HepG2 (cell line): ENCODE results near the gene CLDN9. TPM values are rescaled to one million over a fixed set of nuclear protein-coding genes. Genes with fewer than 3 reads are reported as not detected.
A peak's percentile ranks its signal among the peaks of the same experiment; 100 is the strongest.

Experiments used
- ASH2L ChIP-seq: fragments of 300-600, 200-600 bp; sonication (generic); IDR thresholded peaks from 2 replicates; pipeline ENCODE4 v1.7.0; 2017; ENCODE audit warnings: low read depth, mild to moderate bottlenecking, moderate library complexity, mixed read lengths, low read length; ENCODE audit not compliant: insufficient read length
- BRCA1 ChIP-seq: sonication (generic); formaldehyde crosslinking; IDR thresholded peaks from 2 replicates; pipeline ENCODE4 v1.4.0; 2020; ENCODE audit warnings: missing genetic modification reagents
- CAMTA2 ChIP-seq: sonication (generic); formaldehyde crosslinking; IDR thresholded peaks from 2 replicates; pipeline ENCODE4 v1.4.0; 2020; ENCODE audit warnings: mild to moderate bottlenecking, missing genetic modification reagents, borderline replicate concordance
- CBX5 ChIP-seq: sonication (generic); formaldehyde crosslinking; IDR thresholded peaks from 2 replicates; pipeline ENCODE4 v1.4.0; 2020; ENCODE audit warnings: missing genetic modification reagents, borderline replicate concordance
- CHD2 ChIP-seq: IDR thresholded peaks from 2 replicates; pipeline ENCODE4 v1.6.1; 2011; ENCODE audit warnings: low read depth, low read length, improper control_type of control experiment
- HOXA5 ChIP-seq: sonication (generic); formaldehyde crosslinking; IDR thresholded peaks from 2 replicates; pipeline ENCODE4 v1.4.0; 2020; ENCODE audit warnings: missing genetic modification reagents
- JUND ChIP-seq: sonication (generic); formaldehyde crosslinking; IDR thresholded peaks from 2 replicates; pipeline ENCODE4 v1.8.0; 2022; ENCODE audit warnings: mild to moderate bottlenecking, missing genetic modification reagents
- NR0B2 ChIP-seq: sonication (generic); formaldehyde crosslinking; IDR thresholded peaks from 2 replicates; pipeline ENCODE4 v1.4.0; 2020; ENCODE audit warnings: mild to moderate bottlenecking, missing genetic modification reagents
- NR2F1 ChIP-seq, 2 experiments: fragments of 450-650 bp in 1 of 2; formaldehyde crosslinking in 1 of 2; IDR thresholded peaks; 2 replicates each; pipeline versions ENCODE4 v1.5.0 to v1.6.1; 2016 to 2020; ENCODE audit warnings: mild to moderate bottlenecking in 1 of 2, missing compliant biosample characterization in 1 of 2, missing genetic modification reagents in 1 of 2, moderate library complexity in 1 of 2
- SMARCC2 ChIP-seq: fragments of 450-650 bp; IDR thresholded peaks from 2 replicates; pipeline ENCODE4 v1.6.1; 2017; ENCODE audit warnings: antibody characterized with exemption, mild to moderate bottlenecking
- ZNF17 ChIP-seq: sonication (generic); formaldehyde crosslinking; IDR thresholded peaks from 2 replicates; pipeline ENCODE4 v1.5.0; 2020; ENCODE audit warnings: mild to moderate bottlenecking, missing genetic modification reagents
- ZNF224 ChIP-seq: sonication (generic); formaldehyde crosslinking; IDR thresholded peaks from 2 replicates; pipeline ENCODE4 v1.5.0; 2020; ENCODE audit warnings: mild to moderate bottlenecking, missing genetic modification reagents
- ZNF543 ChIP-seq: sonication (generic); formaldehyde crosslinking; IDR thresholded peaks from 2 replicates; pipeline ENCODE4 v1.4.0; 2020; ENCODE audit warnings: mild to moderate bottlenecking, missing genetic modification reagents
- ZNF564 ChIP-seq: sonication (generic); formaldehyde crosslinking; IDR thresholded peaks from 2 replicates; pipeline ENCODE4 v1.8.1; 2023; ENCODE audit warnings: mild to moderate bottlenecking, missing genetic modification reagents
- ZNF768 ChIP-seq: sonication (generic); formaldehyde crosslinking; IDR thresholded peaks from 2 replicates; pipeline ENCODE4 v1.4.0; 2020; ENCODE audit warnings: missing genetic modification reagents
- ZNF784 ChIP-seq: sonication (generic); formaldehyde crosslinking; IDR thresholded peaks from 2 replicates; pipeline ENCODE4 v1.5.1; 2020; ENCODE audit warnings: missing genetic modification reagents, mild to moderate bottlenecking, borderline replicate concordance
- ZSCAN31 ChIP-seq: sonication (generic); formaldehyde crosslinking; IDR thresholded peaks from 2 replicates; pipeline ENCODE4 v1.5.0; 2020; ENCODE audit warnings: low read depth, mild to moderate bottlenecking, missing genetic modification reagents
- polyA plus RNA-seq, 8 experiments: library from polyadenylated mRNA; depleted of rRNA in 3 of 8; stranded (reverse) in 7 of 8; unstranded in 1 of 8; fragments of >200 nt; fragmentation: Illumina TruSeq in 4 of 8; extraction: Trizol in 4 of 8; gene quantifications; 2 replicates each; pipeline versions ENCODE4 v1.2.1 to v1.2.3, GENCODE V29; 2011 to 2016; ENCODE audit warnings: low read depth in 4 of 8, missing spikeins in 1 of 8, mixed read lengths in 1 of 8; ENCODE audit not compliant: insufficient read depth in 1 of 8
- total RNA-seq, 5 experiments: library from RNA; depleted of rRNA; stranded (reverse); fragments of >200 nt; fragmentation: Illumina TruSeq; extraction: Trizol; gene quantifications; 2 replicates each; pipeline ENCODE4 v1.2.3, GENCODE V29; 2016; ENCODE audit warnings: low read depth in 1 of 5
- TF ChIP-seq, protein P1 (sequence below): sonication (generic); formaldehyde crosslinking; conservative IDR thresholded peaks from 2 replicates; pipeline ENCODE4 v1.4.0; 2020; ENCODE audit warnings: mild to moderate bottlenecking, missing genetic modification reagents, moderate library complexity
- TF ChIP-seq, protein P2 (sequence below): sonication (generic); formaldehyde crosslinking; IDR thresholded peaks from 2 replicates; pipeline ENCODE4 v1.4.0; 2020; ENCODE audit warnings: low read depth, mild to moderate bottlenecking, missing genetic modification reagents

The CLDN9 gene
- total and polyA plus RNA-seq, 2 of the 13 experiments (the other 11 are each of a cell fraction or from before 2014, with no cell fraction given): 0.15 to 0.26 TPM

DNA sequence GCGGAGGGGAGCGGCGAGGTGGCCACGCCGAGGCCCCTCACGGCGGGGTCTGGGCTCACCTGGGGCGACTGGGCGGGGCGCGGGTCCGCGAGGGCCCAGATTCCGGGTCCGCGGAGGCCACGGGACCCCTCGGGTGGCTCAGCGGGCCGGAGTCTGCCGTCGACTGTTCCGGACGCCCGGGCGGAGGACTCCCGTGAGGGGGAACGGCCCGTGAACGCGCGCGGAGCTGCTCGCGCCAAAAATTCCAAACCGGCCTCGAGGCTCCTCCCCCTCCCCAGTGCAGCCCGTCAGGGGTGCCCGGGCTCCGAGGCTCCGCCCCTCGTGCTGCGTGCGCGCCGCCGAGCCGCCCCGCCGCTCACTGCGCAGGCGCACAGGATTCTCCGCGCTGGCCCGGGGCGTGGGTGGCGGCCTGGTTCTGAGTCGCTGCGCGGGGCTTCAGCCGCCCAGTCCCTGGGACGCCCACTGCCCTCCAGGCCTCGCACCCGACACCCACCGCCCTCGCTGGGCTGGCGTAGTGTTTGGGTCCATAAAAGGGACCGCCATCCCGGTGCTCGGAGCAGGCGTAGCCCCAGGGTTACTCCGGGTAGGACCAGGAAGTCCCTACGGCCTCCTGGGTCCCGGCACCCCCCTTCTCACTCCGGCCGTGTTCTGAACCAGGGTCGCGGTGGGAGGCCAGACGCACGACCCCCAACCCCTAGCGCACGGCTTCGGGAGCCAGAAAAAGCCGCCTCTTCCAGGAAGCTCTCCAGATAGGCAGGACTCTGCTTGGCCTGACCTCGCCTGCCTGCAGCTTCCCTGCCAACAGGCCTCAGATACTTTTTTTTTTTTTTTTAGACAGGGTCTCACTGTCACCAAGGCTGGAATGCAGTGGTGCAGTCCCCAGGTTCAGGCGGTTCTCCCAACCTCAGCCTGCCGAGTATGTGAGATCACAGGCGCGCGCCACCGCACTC is 32.2 kb upstream of the CLDN9 start, which contains the start of gene PKMYT1 (continued):
- no peak; the same call in 1 of the 2 replicates for TF ChIP-seq ZNF224 (CRISPR knock-in tag)
- no peak for TF ChIP-seq CBX5
- TF ChIP-seq, protein P1, sequence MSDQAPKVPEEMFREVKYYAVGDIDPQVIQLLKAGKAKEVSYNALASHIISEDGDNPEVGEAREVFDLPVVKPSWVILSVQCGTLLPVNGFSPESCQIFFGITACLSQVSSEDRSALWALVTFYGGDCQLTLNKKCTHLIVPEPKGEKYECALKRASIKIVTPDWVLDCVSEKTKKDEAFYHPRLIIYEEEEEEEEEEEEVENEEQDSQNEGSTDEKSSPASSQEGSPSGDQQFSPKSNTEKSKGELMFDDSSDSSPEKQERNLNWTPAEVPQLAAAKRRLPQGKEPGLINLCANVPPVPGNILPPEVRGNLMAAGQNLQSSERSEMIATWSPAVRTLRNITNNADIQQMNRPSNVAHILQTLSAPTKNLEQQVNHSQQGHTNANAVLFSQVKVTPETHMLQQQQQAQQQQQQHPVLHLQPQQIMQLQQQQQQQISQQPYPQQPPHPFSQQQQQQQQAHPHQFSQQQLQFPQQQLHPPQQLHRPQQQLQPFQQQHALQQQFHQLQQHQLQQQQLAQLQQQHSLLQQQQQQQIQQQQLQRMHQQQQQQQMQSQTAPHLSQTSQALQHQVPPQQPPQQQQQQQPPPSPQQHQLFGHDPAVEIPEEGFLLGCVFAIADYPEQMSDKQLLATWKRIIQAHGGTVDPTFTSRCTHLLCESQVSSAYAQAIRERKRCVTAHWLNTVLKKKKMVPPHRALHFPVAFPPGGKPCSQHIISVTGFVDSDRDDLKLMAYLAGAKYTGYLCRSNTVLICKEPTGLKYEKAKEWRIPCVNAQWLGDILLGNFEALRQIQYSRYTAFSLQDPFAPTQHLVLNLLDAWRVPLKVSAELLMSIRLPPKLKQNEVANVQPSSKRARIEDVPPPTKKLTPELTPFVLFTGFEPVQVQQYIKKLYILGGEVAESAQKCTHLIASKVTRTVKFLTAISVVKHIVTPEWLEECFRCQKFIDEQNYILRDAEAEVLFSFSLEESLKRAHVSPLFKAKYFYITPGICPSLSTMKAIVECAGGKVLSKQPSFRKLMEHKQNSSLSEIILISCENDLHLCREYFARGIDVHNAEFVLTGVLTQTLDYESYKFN (CRISPR knock-in tag): 0 out of 2 replicates have a peak, but pooled peaks have one; percentile 20
- TF ChIP-seq ZNF768 (CRISPR knock-in tag): no peak; the same call in 1 of the 2 replicates
- TF ChIP-seq ZNF543 (CRISPR knock-in tag): 0 out of 2 replicates have a peak, but pooled peaks have one; percentile 52
- TF ChIP-seq HOXA5: peak; percentile 74
- TF ChIP-seq JUND: peak; percentile 30; the same call in 1 of the 2 replicates
- 0 out of 2 replicates have a peak, but pooled peaks have one; percentile 21 for TF ChIP-seq ZNF564 (CRISPR knock-in tag)
- TF ChIP-seq NR2F1 (CRISPR knock-in tag; IDR thresholded peaks at IDR 0.05): no peak
- TF ChIP-seq ZNF17 (CRISPR knock-in tag): no peak; the same call in 1 of the 2 replicates
- TF ChIP-seq SMARCC2: no peak
- no peak for TF ChIP-seq CHD2
- TF ChIP-seq NR0B2 (CRISPR knock-in tag): no peak; the same call in 1 of the 2 replicates
- TF ChIP-seq BRCA1 (CRISPR knock-in tag): no peak; the same call in 1 of the 2 replicates
- no peak for TF ChIP-seq ZNF784 (CRISPR knock-in tag)
- TF ChIP-seq, protein P2, sequence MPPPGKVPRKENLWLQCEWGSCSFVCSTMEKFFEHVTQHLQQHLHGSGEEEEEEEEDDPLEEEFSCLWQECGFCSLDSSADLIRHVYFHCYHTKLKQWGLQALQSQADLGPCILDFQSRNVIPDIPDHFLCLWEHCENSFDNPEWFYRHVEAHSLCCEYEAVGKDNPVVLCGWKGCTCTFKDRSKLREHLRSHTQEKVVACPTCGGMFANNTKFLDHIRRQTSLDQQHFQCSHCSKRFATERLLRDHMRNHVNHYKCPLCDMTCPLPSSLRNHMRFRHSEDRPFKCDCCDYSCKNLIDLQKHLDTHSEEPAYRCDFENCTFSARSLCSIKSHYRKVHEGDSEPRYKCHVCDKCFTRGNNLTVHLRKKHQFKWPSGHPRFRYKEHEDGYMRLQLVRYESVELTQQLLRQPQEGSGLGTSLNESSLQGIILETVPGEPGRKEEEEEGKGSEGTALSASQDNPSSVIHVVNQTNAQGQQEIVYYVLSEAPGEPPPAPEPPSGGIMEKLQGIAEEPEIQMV: peak; percentile 58; the same call in 1 of the 2 replicates
- TF ChIP-seq ZSCAN31: peak; percentile 81
- no peak for TF ChIP-seq CAMTA2 (CRISPR knock-in tag)
- no peak for TF ChIP-seq ASH2L
